ENCODE results near the gene SMIM15. TPM values are rescaled to one million over a fixed set of nuclear protein-coding genes. Genes with fewer than 3 reads are reported as not detected.

Gene SMIM15
- total RNA-seq, 1 experiment from 2014 or later, result 83.9 TPM

DNA sequence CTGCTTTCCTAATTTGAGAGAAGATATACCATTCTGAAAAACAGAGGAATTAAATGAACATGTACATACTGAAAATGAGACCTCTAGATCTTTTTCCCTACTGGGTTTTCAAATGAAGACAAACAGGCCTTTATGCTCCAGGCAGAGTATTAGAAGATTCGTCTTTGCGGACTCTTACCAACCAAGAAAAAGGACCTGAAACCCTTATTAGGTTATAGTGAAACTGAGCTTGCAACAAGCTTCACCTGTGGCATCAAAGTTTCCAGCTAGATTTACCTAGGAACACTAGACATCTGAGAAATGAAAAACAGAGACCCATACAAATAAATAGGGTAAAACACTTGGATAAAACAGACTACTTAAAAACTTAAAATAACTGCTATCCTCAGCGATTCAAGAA, 46.3 kb downstream of the SMIM15 start:
- BruUV-seq (replicated peaks), result no TSS peak
- DNase-seq (ENCODE audit: low read depth, low spot score), result no peak
- RAD21 ChIA-PET (ENCODE audit: low non-redundant PET in 1 of 2, low total read pairs in 2 of 2, uncharacterized antibody in 2 of 2, unreplicated experiment in 2 of 2), result no interaction called here
- ATAC-seq, result no peak
- Histone ChIP-seq H2AFZ (ENCODE audit: low read depth, low read length, poor library complexity, severe bottlenecking) (no peak overlapping the region), H3K4me1 (ENCODE audit: control insufficient read depth in 1 of 2, insufficient read depth in 2 of 2, low read length in 2 of 2) (no peaks in the 10 kb centered on the region), H3K4me2 (ENCODE audit: low read length) (no peak overlapping the region), H3K9me3 (ENCODE audit: control insufficient read depth in 1 of 2, insufficient read depth in 1 of 2, low read depth in 1 of 2, low read length in 2 of 2) (no peaks in the 10 kb centered on the region; a peak in 1 of 4 replicates), H3K79me2 (ENCODE audit: insufficient read depth, low read length) (no peaks in the 10 kb centered on the region), H4K20me1 (ENCODE audit: insufficient read depth) (no peaks in the 10 kb centered on the region), H3K9ac (ENCODE audit: low read length) (no peak overlapping the region), H3K27me3 (ENCODE audit: insufficient read depth, low read length) (no peaks in the 10 kb centered on the region), H3K36me3 (ENCODE audit: control insufficient read depth in 1 of 2, insufficient read depth in 2 of 2, low read length in 2 of 2) (no peaks in the 10 kb centered on the region), H3K9me2 (ENCODE audit: insufficient read depth) (no peaks in the 10 kb centered on the region), H3K4me3 (replicated peaks in 1 of 2; ENCODE audit: low read depth in 1 of 2, low read length in 2 of 2) (no peak overlapping the region), H3K27ac (ENCODE audit: low read depth, low read length) (no peak overlapping the region)
- CTCF ChIA-PET, result no interaction called here
- no peak for TF ChIP-seq POLR2AphosphoS5 (IDR thresholded peaks at IDR 0.05; ENCODE audit: low read depth, low read length)
- no peak for TF ChIP-seq ELF1 (IDR thresholded peaks at IDR 0.05; ENCODE audit: borderline replicate concordance, low read depth)
- no peak for TF ChIP-seq FOSL1 (IDR thresholded peaks at IDR 0.05; ENCODE audit: low read depth)
- TF ChIP-seq JUND (IDR thresholded peaks at IDR 0.05), result no peak
- no peak for TF ChIP-seq SIN3A (IDR thresholded peaks at IDR 0.05; ENCODE audit: low read depth)
- no peak for TF ChIP-seq TCF7L2 (IDR thresholded peaks at IDR 0.05; ENCODE audit: borderline replicate concordance, extremely low read depth, insufficient read depth, insufficient read length)
- no peak for TF ChIP-seq ATF3 (IDR thresholded peaks at IDR 0.05)
- TF ChIP-seq ZNF274 (IDR thresholded peaks at IDR 0.05; ENCODE audit: low read depth, low read length), result no peak
- no peak for TF ChIP-seq CTCF (IDR thresholded peaks at IDR 0.05 in 2 of 3, conservative IDR thresholded peaks at IDR 0.05 in 1 of 3; ENCODE audit: borderline replicate concordance in 1 of 3, insufficient read depth in 1 of 3, low read depth in 2 of 3, low read length in 2 of 3)
- no peak for TF ChIP-seq EZH2 (IDR thresholded peaks at IDR 0.05)
- TF ChIP-seq CBX3 (IDR thresholded peaks at IDR 0.05; ENCODE audit: low read depth), result no peak
- TF ChIP-seq EGR1 (IDR thresholded peaks at IDR 0.05; ENCODE audit: low read depth), result no peak
- TF ChIP-seq RAD21 (IDR thresholded peaks at IDR 0.05; ENCODE audit: low read depth), result no peak
- no peak for TF ChIP-seq SP1 (IDR thresholded peaks at IDR 0.05; ENCODE audit: low read depth)
- TF ChIP-seq MAX (IDR thresholded peaks at IDR 0.05), result no peak
- POLR2A ChIA-PET, result no interaction called here
- intact Hi-C loops (cut with micrococcal nuclease), result no loop called here

Measured in HCT116 (cell line).